GM18502 (cell line): ENCODE measurements around the gene DIABLO.
A peak's percentile ranks its signal among the peaks of the same experiment; 100 is the strongest.
"Not testable (repeated sequence)": the region's sequence is repeated elsewhere in the genome, so short reads cannot be mapped to it uniquely, and the experiment has no call there.

Experiments
- ATAC-seq: cut with Tn5 transposase; IDR thresholded peaks from one replicate; pipeline ENCODE4 v1.9.1; 2021; ENCODE audit warnings: mild to moderate bottlenecking; ENCODE audit not compliant: unreplicated experiment, poor library complexity

The DIABLO gene

GRCh38 chr12:122215771-122216170 is 10.1 kb downstream of the DIABLO start:
- ATAC-seq = no peak

DNA sequence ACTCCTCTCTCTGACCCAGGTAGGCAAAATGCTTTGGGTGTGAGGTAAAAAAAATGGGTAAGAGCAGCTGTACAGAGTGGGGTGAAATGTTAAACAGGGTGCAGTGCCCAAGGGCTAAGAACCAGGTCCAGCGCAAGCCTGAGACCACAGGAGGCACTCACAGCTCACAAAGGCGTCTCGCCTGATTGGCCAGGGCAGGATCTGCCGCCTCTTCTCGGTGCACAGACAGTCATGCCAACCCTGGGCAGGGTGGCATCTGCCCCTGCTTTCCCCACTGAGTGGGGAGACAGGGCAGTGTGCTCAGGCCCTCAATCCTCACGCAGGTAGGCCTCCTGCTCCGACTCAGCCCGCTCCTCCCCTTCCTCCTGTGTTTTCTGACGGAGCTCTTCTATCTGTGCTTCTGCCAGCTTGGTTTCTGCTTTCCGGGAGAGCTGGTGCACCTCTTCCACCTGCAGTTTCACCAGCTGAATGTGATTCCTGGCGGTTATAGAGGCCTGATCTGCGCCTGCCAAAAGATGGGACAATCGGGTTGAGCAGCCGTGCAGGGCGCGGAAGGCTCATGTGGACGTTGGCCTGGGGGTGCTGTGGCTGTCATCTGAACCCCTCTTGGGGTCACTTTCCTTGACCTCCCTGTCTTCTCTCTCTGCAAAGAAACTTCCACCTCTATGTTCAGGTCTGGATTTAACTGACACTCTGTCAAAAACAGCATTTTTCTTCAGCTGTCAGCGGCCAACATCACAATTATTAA is 17.6 kb downstream of the DIABLO start:
- ATAC-seq = no peak

- no peak for ATAC-seq
These were observed 18.5 kb downstream of the DIABLO start for GRCh38 chr12:122207391-122207790.

- no peak for ATAC-seq
These were observed 18.9 kb downstream of the DIABLO start for GRCh38 chr12:122206976-122207375.

DNA sequence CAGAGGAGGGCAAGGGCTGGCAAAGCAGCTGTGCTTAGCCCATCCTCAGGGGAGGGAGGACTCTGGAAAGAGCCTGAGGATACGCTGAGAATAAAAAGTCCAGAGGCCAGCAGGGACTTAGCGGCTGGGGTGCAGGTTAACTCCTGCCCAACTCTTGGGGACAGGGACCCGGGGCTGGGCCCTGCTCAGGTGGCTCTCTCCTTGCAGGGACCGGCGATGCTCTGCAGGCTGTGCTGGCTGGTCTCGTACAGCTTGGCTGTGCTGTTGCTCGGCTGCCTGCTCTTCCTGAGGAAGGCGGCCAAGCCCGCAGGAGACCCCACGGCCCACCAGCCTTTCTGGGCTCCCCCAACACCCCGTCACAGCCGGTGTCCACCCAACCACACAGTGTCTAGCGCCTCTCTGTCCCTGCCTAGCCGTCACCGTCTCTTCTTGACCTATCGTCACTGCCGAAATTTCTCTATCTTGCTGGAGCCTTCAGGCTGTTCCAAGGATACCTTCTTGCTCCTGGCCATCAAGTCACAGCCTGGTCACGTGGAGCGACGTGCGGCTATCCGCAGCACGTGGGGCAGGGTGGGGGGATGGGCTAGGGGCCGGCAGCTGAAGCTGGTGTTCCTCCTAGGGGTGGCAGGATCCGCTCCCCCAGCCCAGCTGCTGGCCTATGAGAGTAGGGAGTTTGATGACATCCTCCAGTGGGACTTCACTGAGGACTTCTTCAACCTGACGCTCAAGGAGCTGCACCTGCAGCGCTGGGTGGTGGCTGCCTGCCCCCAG is 19.6 kb downstream of the DIABLO start:
- no peak for ATAC-seq

DNA sequence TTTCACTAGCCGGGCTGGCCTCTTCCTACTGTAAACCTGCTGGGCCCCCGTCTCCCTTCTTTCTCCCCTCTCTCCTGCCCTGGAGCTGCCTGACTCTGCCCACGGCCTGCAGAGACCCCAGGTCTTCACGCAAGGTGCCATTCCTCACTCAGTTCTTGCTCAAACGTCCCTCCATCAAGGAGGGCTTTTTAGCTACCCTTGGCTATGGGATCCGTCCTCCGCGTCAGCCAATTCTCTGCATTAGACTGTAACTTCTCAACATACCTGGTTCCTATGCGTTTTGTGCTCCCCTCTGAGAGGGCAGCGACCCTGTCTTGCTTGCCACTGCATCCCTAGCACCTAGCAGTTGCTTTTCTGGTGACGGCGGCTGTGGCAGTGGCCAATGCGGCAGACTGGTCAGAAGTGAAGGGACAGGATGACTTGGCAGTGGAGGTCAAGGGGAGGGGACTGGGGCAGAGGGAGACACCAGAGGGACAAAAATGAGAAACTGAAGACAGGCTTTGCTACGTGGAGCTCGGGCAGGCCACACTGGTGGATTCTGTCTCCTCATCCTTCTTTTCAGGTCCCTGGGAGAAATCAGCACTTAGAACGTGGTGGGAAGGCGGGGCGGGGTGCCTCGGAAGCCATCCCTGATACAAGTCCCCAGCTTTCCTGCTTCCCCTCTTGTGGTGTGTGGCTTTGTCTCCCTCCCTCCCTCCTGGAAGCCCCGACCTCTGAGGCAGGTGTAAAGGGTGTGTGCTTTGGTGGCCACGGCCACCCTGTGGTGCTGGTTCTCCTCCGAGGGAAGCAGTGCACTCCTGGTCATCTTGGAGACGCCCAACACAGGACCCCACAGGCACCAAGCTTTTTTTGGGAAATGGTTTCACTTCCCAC is 20.6 kb downstream of the DIABLO start:
- ATAC-seq = no peak

GRCh38 chr12:122204167-122205052 is 21.4 kb downstream of the DIABLO start:
- peak; percentile 13 for ATAC-seq

DNA sequence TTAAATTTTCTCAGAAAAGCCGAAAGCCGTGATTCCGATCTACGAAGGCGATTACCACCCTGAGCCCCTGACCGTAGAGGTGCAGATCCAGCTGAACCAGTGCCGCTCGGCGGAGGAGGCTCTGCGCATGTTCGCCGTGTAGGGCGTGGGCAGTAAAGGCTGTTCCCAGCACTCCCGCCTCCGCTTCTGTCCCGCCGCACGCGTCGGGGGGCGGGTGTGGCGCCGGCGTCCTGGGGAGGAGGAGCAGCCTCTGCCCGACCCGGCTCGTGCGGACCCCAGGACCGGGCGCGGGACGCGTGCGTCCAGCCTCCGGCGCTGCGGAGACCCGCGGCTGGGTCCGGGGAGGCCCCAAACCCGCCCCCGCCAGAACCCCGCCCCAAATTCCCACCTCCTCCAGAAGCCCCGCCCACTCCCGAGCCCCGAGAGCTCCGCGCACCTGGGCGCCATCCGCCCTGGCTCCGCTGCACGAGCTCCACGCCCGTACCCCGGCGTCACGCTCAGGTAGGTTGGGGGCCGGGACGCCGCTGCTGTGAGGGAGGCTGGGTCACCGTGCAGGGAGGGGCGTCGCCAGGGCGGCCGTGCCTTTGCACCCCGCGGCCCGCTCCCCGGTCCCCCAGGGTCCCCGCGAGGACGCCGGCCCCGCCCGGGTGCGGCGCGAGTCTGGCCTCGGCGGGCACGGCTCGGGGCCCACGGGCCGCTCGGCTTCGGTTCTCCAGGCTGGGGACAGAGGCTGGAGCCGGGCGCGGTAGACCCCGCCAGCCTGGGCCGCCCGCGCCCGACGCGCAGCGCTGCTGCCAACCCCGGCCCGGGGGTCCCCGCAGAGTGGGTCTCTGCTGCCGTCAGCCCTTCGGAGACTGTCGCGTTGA is 22.3 kb downstream of the DIABLO start, which contains the start of gene B3GNT4:
Gene B3GNT4, plus strand, starts transcription at position 409 of the 866 bp plus-strand sequence. CDS start 910 bp downstream, outside the sequence.
- ATAC-seq = peak; percentile 58

- ATAC-seq = not testable (repeated sequence)
These were observed 23.0 kb downstream of the DIABLO start for GRCh38 chr12:122202811-122203210.

DNA sequence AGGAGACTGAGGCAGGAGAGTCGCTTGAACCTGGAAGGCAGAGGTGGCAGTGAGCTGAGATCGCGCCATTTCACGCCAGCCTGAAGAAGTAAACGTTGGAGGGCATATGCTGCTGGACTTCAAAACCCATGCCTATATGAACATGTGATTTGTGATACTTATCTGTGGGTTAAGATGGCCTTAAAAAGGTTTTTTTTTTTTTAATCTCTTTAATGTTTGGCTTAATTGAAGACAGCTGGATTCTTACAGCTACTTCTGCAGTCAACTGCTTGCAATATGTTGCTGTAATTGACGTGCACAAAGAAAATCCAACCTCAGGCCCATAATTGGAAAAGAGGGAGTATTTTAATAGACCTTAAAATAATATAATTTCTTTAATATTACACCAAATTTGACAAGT is 23.8 kb downstream of the DIABLO start:
- ATAC-seq = no peak

GRCh38 chr12:122201381-122201780 is 24.5 kb downstream of the DIABLO start:
- no peak for ATAC-seq

- ATAC-seq = no peak
These were observed 25.2 kb downstream of the DIABLO start for GRCh38 chr12:122200541-122201175.

- no peak for ATAC-seq
These were observed 26.1 kb downstream of the DIABLO start for GRCh38 chr12:122199484-122200355.

GRCh38 chr12:122197612-122197966 is 28.3 kb downstream of the DIABLO start:
- no peak for ATAC-seq

- ATAC-seq = no peak
These were observed 30.4 kb downstream of the DIABLO start for GRCh38 chr12:122195405-122195804.

- no peak for ATAC-seq
These were observed 31.0 kb downstream of the DIABLO start for GRCh38 chr12:122194804-122195203.

GRCh38 chr12:122192441-122192840 is 33.4 kb downstream of the DIABLO start:
- no peak for ATAC-seq
